GM18507 (cell line): ENCODE data around the gene CUZD1.
"Not testable (repeated sequence)": the region's sequence is repeated elsewhere in the genome, so short reads cannot be mapped to it uniquely, and the experiment has no call there.

Experiments used
- DNase-seq: peaks from one replicate; pipeline ENCODE4 v3.0.0; 2011; ENCODE audit warnings: low read depth; ENCODE audit not compliant: insufficient read length; ENCODE audit errors: extremely low spot score
- FAIRE-seq: peaks from 2 replicates; lab custom pipeline; 2011; peaks lifted over from hg19 to GRCh38; lab: Jason Lieb, UNC

CUZD1 gene

DNA sequence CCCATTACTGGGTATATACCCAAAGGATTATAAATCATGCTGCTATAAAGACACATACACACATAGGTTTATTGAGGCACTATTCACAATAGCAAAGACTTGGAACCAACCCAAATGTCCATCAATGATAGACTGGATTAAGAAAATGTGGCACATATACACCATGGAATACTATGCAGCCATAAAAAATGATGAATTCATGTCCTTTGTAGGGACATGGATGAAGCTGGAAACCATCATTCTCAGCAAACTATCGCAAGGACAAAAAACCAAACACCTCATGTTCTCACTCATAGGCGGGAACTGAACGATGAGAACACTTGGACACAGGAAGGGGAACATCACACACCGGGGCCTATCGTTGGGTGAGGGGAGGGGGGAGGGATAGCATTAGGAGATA is 12.4 kb upstream of the CUZD1 start:
- not testable (repeated sequence) for DNase-seq, FAIRE-seq

DNA sequence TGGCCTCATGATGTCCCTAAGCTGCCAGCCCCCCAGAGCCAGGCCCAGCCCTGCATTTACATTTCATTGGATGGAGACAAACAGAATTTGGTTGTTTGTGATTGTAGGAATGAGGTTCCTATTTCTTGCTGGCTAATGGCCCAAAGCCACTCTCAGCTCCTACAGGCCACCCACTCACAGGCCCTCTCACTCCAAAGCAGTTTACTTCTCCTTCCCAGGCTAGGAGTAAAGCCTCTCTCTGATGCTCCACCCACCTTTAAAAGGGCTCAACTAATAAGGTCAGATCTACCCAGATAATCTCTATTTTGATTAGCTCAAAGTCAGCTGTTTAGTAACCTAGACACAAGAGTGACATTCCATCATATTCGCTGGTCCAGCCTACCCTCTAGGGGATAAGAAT is 11.2 kb upstream of the CUZD1 start:
- no peak for DNase-seq
- FAIRE-seq = no peak

GRCh38 chr10:122855745-122856144 is 10.1 kb upstream of the CUZD1 start:
- no peak for FAIRE-seq
- no peak for DNase-seq

DNA sequence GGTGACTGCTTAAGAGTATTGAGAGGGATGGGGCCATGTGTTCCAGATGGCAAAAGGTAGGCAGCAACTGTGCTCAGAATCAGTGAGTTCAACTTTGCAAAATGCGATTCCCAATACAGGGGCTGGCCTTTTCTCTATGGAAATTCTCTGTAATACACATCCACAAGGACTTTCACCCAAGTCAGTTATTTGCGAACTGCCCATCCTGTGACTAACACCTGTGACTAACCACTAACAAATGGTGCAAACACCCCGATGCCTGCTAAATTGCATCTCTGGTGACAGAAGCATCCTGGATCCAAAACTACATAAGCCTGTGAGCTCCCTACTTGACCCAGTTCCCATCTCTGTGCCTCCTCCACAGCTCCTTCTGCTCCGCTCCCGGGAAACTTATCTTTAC is 9.0 kb upstream of the CUZD1 start:
- FAIRE-seq (no peak), DNase-seq (no peak)

DNA sequence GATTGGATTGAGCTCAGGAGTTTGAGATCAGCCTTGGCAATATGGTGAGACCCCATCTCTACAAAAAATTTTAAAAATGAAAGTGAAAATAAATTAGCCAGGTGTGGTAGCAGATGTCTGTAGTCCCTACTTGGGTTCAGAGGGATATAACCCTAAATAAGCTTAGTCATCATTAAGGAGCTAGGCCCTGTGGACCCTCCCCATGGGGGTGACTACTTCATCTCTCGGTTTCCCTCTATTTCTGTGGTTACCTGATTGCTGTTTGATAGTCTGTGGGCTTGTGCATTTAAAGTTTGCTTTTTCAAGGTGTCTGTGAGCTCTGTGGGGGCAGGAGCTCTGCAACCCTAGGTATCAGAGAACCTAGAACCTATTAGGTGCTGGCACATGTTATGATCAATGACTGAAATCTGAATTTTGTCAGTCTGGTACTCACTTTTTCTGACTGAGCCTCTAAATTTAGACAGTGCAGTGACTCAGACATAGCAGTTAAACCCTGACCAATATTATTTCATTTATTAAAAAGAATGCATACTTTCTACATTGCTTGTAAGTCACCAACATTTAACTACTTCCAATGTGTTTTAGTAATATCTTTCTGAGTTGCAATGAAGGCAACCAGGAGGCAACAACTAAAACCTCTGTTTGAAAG is 8.1 kb upstream of the CUZD1 start:
- no peak for DNase-seq
- FAIRE-seq = no peak

DNA sequence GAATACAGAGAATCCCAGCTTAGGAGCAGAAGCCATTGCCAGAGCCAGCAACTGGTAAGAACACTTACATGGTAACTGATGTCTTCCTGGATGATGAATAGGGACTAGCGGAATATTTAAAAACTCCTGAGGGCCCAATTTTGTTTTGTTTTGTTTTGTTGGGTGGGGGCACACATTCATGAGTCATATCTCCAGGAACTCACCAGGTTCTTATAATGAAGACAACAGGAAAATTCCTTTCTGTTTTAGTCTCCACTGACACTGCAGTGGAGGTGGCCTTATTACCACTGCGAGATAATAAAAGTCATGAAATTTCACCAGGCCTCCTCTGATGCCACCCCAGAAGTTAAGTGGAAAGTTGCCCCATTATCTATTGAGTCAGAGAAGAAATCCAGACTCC is 6.6 kb upstream of the CUZD1 start:
- no peak for DNase-seq
- no peak for FAIRE-seq

GRCh38 chr10:122850705-122851640 is 5.3 kb upstream of the CUZD1 start:
- DNase-seq = no peak

GRCh38 chr10:122849900-122850605 is 4.4 kb upstream of the CUZD1 start:
- DNase-seq (no peak), FAIRE-seq (no peak)

More at GRCh38 chr10:122850705-122851640, 5.3 kb upstream of the CUZD1 start:
- FAIRE-seq = no peak

- no peak for DNase-seq
- FAIRE-seq = no peak
Observed at GRCh38 chr10:122849090-122849489, 3.4 kb upstream of the CUZD1 start.

GRCh38 chr10:122847782-122848604 is 2.3 kb upstream of the CUZD1 start:
- no peak for DNase-seq

GRCh38 chr10:122844146-122844545 is 1.5 kb downstream of the CUZD1 start:
- FAIRE-seq = no peak

More at GRCh38 chr10:122847782-122848604, 2.3 kb upstream of the CUZD1 start:
- no peak for FAIRE-seq

DNA sequence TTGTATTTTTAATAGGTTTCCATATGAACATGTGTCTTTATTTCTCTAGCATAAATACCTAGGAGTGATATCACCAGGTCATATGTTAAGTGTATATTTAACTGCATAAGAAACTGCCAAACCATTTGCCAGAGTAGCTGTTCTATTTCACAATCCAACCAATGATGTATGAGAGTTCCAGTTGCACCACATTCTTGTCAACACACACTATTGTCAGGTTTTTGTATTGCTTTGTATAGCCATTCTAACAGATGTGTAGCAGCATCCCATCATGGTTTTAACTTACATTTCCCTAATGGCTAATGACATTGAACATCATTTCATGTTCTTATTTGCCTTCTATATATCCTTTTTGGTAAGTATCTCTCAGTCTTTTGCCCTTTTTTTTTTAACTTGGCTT is 4.1 kb downstream of the CUZD1 start:
- FAIRE-seq = no peak
- no peak for DNase-seq

More at GRCh38 chr10:122844146-122844545, 1.5 kb downstream of the CUZD1 start:
- no peak for DNase-seq

GRCh38 chr10:122839505-122839904 is 6.2 kb downstream of the CUZD1 start:
- FAIRE-seq (no peak), DNase-seq (no peak)

GRCh38 chr10:122838880-122839279 is 6.8 kb downstream of the CUZD1 start:
- FAIRE-seq = no peak
- no peak for DNase-seq

DNA sequence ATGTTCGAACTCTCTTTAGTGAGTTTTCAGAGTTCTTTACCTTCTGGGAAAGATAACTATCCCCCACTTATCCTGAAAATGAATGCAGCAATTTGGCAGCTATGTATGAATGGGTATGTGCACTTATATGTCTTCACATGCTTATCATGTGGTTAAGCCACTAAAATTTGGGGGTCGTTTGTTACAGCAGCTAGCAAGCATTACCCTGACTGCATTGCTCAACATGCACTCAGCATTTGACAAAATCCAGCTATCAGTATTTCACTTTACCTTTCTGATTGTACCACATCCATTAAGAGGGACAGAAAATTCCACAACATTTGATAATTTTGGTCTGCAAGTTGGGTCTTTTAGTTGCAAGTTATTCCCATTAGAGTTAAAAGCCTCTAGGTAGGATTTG is 9.7 kb downstream of the CUZD1 start:
- no peak for FAIRE-seq
- DNase-seq = no peak

DNA sequence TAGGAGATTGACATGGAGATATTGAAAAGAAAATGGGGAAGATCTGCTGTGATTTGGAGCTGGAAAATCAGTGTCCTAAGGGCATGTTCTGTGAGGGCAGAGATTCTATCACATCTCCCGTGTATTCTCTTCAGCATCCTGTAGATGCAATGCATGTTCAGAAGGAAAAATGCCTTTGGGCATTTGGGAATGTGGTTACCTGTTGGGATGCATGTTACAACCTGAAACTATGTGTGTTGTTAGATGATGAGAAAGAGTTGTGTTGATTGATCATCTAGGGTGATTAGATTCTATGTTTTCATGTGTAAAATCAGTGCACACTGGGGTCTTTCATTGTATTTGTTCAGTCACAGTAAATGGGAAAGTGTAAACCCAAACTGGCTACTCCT is 14.7 kb downstream of the CUZD1 start:
- FAIRE-seq (no peak), DNase-seq (no peak)

GRCh38 chr10:122830273-122830964 is 15.2 kb downstream of the CUZD1 start:
- DNase-seq (no peak), FAIRE-seq (no peak)

- no peak for DNase-seq
- no peak for FAIRE-seq
Observed at GRCh38 chr10:122829454-122829853, 16.2 kb downstream of the CUZD1 start.

GRCh38 chr10:122828716-122829255 is 16.9 kb downstream of the CUZD1 start:
- FAIRE-seq (no peak), DNase-seq (no peak)
